ENCODE measurements around the gene TMEM30A.

- TF ChIP-seq ZNF274 (IDR thresholded peaks at IDR 0.05; ENCODE audit: low read depth, low read length), result no peak
- TF ChIP-seq YY1 (IDR thresholded peaks at IDR 0.05; ENCODE audit: insufficient read depth, insufficient read length), result no peak
Observed at GRCh38 chr6:75272145-75272840, 12.3 kb downstream of the TMEM30A start.
